Fibroblast of gingiva (primary cell): Measurements from ENCODE around the gene CCL17.
"Not testable (repeated sequence)": the region's sequence is repeated elsewhere in the genome, so short reads cannot be mapped to it uniquely, and the experiment has no call there.

ENCODE experiments used
- DNase-seq: peaks from one replicate; pipeline ENCODE4 v3.0.0-alpha.2; 2011; ENCODE audit warnings: low read depth

Gene CCL17

GRCh38 chr16:57396786-57397185, 7.8 kb upstream of the CCL17 start:
- no peak for DNase-seq

- not testable (repeated sequence) for DNase-seq
Observed at GRCh38 chr16:57397493-57397892, 7.1 kb upstream of the CCL17 start.

- DNase-seq, result no peak
Observed at GRCh38 chr16:57401943-57402640, 2.5 kb upstream of the CCL17 start.

- no peak for DNase-seq
Observed at GRCh38 chr16:57405097-57405496, 530 bp downstream of the CCL17 start.

- DNase-seq, result no peak
Observed at GRCh38 chr16:57406881-57407280, 2.3 kb downstream of the CCL17 start.

GRCh38 chr16:57407521-57408353, 3.2 kb downstream of the CCL17 start:
- no peak for DNase-seq

- no peak for DNase-seq
Observed at GRCh38 chr16:57409065-57409464, 4.5 kb downstream of the CCL17 start.

- no peak for DNase-seq
Observed at GRCh38 chr16:57409870-57410587, 5.5 kb downstream of the CCL17 start.

- DNase-seq, result no peak
Observed at GRCh38 chr16:57411362-57411976, 6.9 kb downstream of the CCL17 start.

GRCh38 chr16:57412584-57412983, 8.0 kb downstream of the CCL17 start:
- DNase-seq, result no peak

- DNase-seq, result no peak
Observed at GRCh38 chr16:57413301-57413730, 8.7 kb downstream of the CCL17 start.

GRCh38 chr16:57413733-57414132, 9.2 kb downstream of the CCL17 start:
- no peak for DNase-seq

GRCh38 chr16:57416084-57416483, 11.5 kb downstream of the CCL17 start:
- DNase-seq, result no peak

- no peak for DNase-seq
Observed at GRCh38 chr16:57419506-57419905, 14.9 kb downstream of the CCL17 start.

- peak; percentile 67 for DNase-seq
Observed at GRCh38 chr16:57422026-57422944, 17.7 kb downstream of the CCL17 start.

GRCh38 chr16:57423152-57423551, 18.6 kb downstream of the CCL17 start:
- no peak for DNase-seq

GRCh38 chr16:57424583-57424982, 20.0 kb downstream of the CCL17 start:
- DNase-seq, result no peak

- no peak for DNase-seq
Observed at GRCh38 chr16:57426356-57426755, 21.8 kb downstream of the CCL17 start.

- DNase-seq, result no peak
Observed at GRCh38 chr16:57427307-57427706, 22.7 kb downstream of the CCL17 start.

- peak; percentile 13 for DNase-seq
Observed at GRCh38 chr16:57427824-57428223, 23.3 kb downstream of the CCL17 start.

- DNase-seq, result no peak
Observed at GRCh38 chr16:57430955-57431354, 26.4 kb downstream of the CCL17 start.
